Loucy (cell line): ENCODE results near the gene ADCY7.
A peak's percentile ranks its signal among the peaks of the same experiment; 100 is the strongest.

Experiments used
- H2AFZ ChIP-seq: fragments of 200-600 bp; sonication (generic); 2 replicates; pipeline ENCODE4 v1.6.0; 2016; ENCODE audit warnings: antibody characterized with exemption, mild to moderate bottlenecking, low read length, moderate library complexity
- H3F3A ChIP-seq: fragments of 200-600 bp; 2 replicates; pipeline ENCODE4 v1.6.0; 2016; ENCODE audit warnings: antibody characterized with exemption, low read depth, mild to moderate bottlenecking
- H3K27me3 ChIP-seq: fragments of 200-600 bp; sonication (generic); 2 replicates; pipeline ENCODE4 v1.6.1; 2014; ENCODE audit warnings: low read length, mild to moderate bottlenecking; ENCODE audit not compliant: insufficient read depth, poor library complexity, severe bottlenecking
- H3K36me3 ChIP-seq: fragments of 200-600 bp; sonication (generic); 2 replicates; pipeline ENCODE4 v1.6.1; 2016; ENCODE audit warnings: low read length; ENCODE audit not compliant: insufficient read depth
- H3K4me1 ChIP-seq: fragments of 200-600 bp; sonication (generic); 2 replicates; pipeline ENCODE4 v1.5.1; 2014; ENCODE audit warnings: low read length, mild to moderate bottlenecking; ENCODE audit not compliant: insufficient read depth, poor library complexity, severe bottlenecking
- H3K4me2 ChIP-seq: fragments of 200-600 bp; sonication (generic); 2 replicates; pipeline ENCODE4 v1.6.0; 2014; ENCODE audit warnings: antibody characterized with exemption, low read length, low read depth, mild to moderate bottlenecking; ENCODE audit not compliant: poor library complexity, severe bottlenecking
- H3K4me3 ChIP-seq: fragments of 200-600 bp; sonication (generic); 2 replicates; pipeline ENCODE4 v1.5.1; 2014; ENCODE audit warnings: low read length, mild to moderate bottlenecking, mixed read lengths; ENCODE audit not compliant: poor library complexity, severe bottlenecking
- H3K79me2 ChIP-seq: fragments of 200-600 bp; sonication (generic); 2 replicates; pipeline ENCODE4 v1.6.1; 2014; ENCODE audit warnings: low read length; ENCODE audit not compliant: insufficient read depth
- H3K9ac ChIP-seq: fragments of 200-600 bp; sonication (generic); 2 replicates; pipeline ENCODE4 v1.6.0; 2014; ENCODE audit warnings: mild to moderate bottlenecking, low read depth, low read length, moderate library complexity; ENCODE audit not compliant: poor library complexity, severe bottlenecking
- H3K9me2 ChIP-seq: fragments of 200-600 bp; sonication (generic); replicated peaks from 2 replicates; pipeline ENCODE4 v1.6.1; 2016; ENCODE audit warnings: low read depth, low read length, mixed read lengths
- H3K9me3 ChIP-seq: fragments of 200-600 bp; sonication (generic); 2 replicates; pipeline ENCODE4 v1.6.1; 2014; ENCODE audit warnings: mild to moderate bottlenecking, antibody characterized with exemption, low read length, low read depth; ENCODE audit not compliant: insufficient read depth
- H4K20me1 ChIP-seq: fragments of 200-600 bp; sonication (generic); 2 replicates; pipeline ENCODE4 v1.6.0; 2014; ENCODE audit warnings: antibody characterized with exemption, low read length, mild to moderate bottlenecking; ENCODE audit not compliant: insufficient read depth, poor library complexity, severe bottlenecking
- CTCF ChIP-seq: fragments of 200-600 bp; sonication (generic); conservative IDR thresholded peaks from 2 replicates; pipeline ENCODE4 v1.5.1; 2014; ENCODE audit warnings: mild to moderate bottlenecking, antibody characterized with exemption, low read length
- EZH2phosphoT487 ChIP-seq: fragments of 200-600 bp; IDR thresholded peaks from 2 replicates; pipeline ENCODE4 v1.6.1; 2018; ENCODE audit warnings: antibody characterized with exemption, mild to moderate bottlenecking, moderate library complexity, borderline replicate concordance

The ADCY7 gene

GRCh38 chr16:50263060-50263909, 3.1 kb upstream of the ADCY7 start:
- peaks cover 40% of the 10 kb centered on the region for H3K4me1 ChIP-seq
- H3K36me3 ChIP-seq: no peaks in the 10 kb centered on the region
- no peak overlapping the region for H3K4me3 ChIP-seq
- no peaks in the 10 kb centered on the region for H3K27me3 ChIP-seq
- no peak overlapping the region for H2AFZ ChIP-seq
- no peak overlapping the region for H3K4me2 ChIP-seq
- H3K79me2 ChIP-seq: peaks cover 19% of the 10 kb centered on the region
- H3K9ac ChIP-seq: no peak overlapping the region
- no peaks in the 10 kb centered on the region for H3K9me2 ChIP-seq
- H3F3A ChIP-seq: no peaks in the 10 kb centered on the region; the same call in 1 of the 2 replicates
- no peaks in the 10 kb centered on the region for H4K20me1 ChIP-seq
- no peaks in the 10 kb centered on the region for H3K9me3 ChIP-seq
- TF ChIP-seq EZH2phosphoT487 (no peak), CTCF (no peak)

GRCh38 chr16:50263940-50264929, 2.1 kb upstream of the ADCY7 start:
- Histone ChIP-seq H3K9me2 (no peaks in the 10 kb centered on the region), H2AFZ (peak overlapping the region; percentile 25; the same call in 1 of the 2 replicates), H3K9me3 (no peaks in the 10 kb centered on the region), H3K36me3 (no peaks in the 10 kb centered on the region), H3K27me3 (no peaks in the 10 kb centered on the region), H3K4me3 (no peak overlapping the region), H3K4me1 (peaks cover 47% of the 10 kb centered on the region), H3F3A (no peaks in the 10 kb centered on the region; the same call in 1 of the 2 replicates), H3K79me2 (peaks cover 28% of the 10 kb centered on the region), H4K20me1 (no peaks in the 10 kb centered on the region), H3K4me2 (peak overlapping the region; percentile 13), H3K9ac (no peak overlapping the region)
- no peak for TF ChIP-seq CTCF
- no peak for TF ChIP-seq EZH2phosphoT487

GRCh38 chr16:50265260-50265659, 1.1 kb upstream of the ADCY7 start:
- Histone ChIP-seq H4K20me1 (no peaks in the 10 kb centered on the region), H3K4me1 (peaks cover 53% of the 10 kb centered on the region), H3K4me2 (peak overlapping the region; percentile 97), H3K9me2 (no peaks in the 10 kb centered on the region), H3K27me3 (no peaks in the 10 kb centered on the region), H3K9ac (peak overlapping the region; percentile 98), H3K9me3 (no peaks in the 10 kb centered on the region), H3F3A (no peaks in the 10 kb centered on the region; the same call in 1 of the 2 replicates), H3K4me3 (no peak overlapping the region), H3K36me3 (no peaks in the 10 kb centered on the region), H2AFZ (0 out of 2 replicates have a peak overlapping the region, but pooled peaks have one; percentile 16), H3K79me2 (peaks cover 38% of the 10 kb centered on the region)
- TF ChIP-seq CTCF (peak; percentile 76), EZH2phosphoT487 (no peak)
